Breast epithelium (tissue), 4 donors: ENCODE measurements around the gene ZNF783. TPM values are rescaled to one million over a fixed set of nuclear protein-coding genes. Genes with fewer than 3 reads are reported as not detected.
A peak's percentile ranks its signal among the peaks of the same experiment; 100 is the strongest.
"Not testable (repeated sequence)": the region's sequence is repeated elsewhere in the genome, so short reads cannot be mapped to it uniquely, and the experiment has no call there.

Source experiments
- DNase-seq, 2 donors: peaks; one replicate each; pipeline ENCODE4 v3.0.0-alpha.2; 2019; ENCODE audit warnings: low spot score in 2 of 2
- H3K27ac ChIP-seq, 2 donors: fragments of 200-600 bp; sonication (generic) in 1 of 2; one replicate each; pipeline ENCODE4 v1.5.1; 2016 to 2019; ENCODE audit warnings: mild to moderate bottlenecking in 1 of 2
- H3K27me3 ChIP-seq, 2 donors: fragments of 200-600 bp; sonication (generic) in 1 of 2; one replicate each; pipeline versions ENCODE4 v1.5.1 to v1.6.0; 2017 to 2019; ENCODE audit warnings: control low read depth in 1 of 2, mild to moderate bottlenecking in 1 of 2
- H3K36me3 ChIP-seq: fragments of 200-600 bp; one replicate; pipeline ENCODE4 v1.5.1; 2019
- H3K4me1 ChIP-seq, 2 donors: fragments of 200-600 bp; sonication (generic); one replicate each; pipeline ENCODE4 v1.5.1; 2016 to 2019; ENCODE audit warnings: control low read depth in 1 of 2
- H3K4me3 ChIP-seq, 3 donors: fragments of 200-600 bp; sonication (generic); 1 replicate in 2 of 3; 2 replicates in 1 of 3; pipeline ENCODE4 v1.5.1; 2016 to 2019; ENCODE audit warnings: mild to moderate bottlenecking in 3 of 3, moderate library complexity in 2 of 3
- H3K9me3 ChIP-seq, 2 donors: fragments of 200-600 bp; sonication (generic) in 1 of 2; one replicate each; pipeline ENCODE4 v1.5.1; 2016 to 2019; ENCODE audit warnings: control low read depth in 1 of 2
- POLR2A ChIP-seq: fragments of 450-650 bp; IDR thresholded peaks from one replicate; pipeline ENCODE4 v1.6.1; 2016; ENCODE audit warnings: antibody characterized with exemption, mild to moderate bottlenecking, moderate library complexity
- POLR2AphosphoS5 ChIP-seq, 3 donors: sonication (generic); formaldehyde crosslinking; IDR thresholded peaks; one replicate each; pipeline ENCODE4 v1.6.1; 2017; ENCODE audit warnings: antibody characterized with exemption in 3 of 3
- intact Hi-C: fragments of 100-400 bp; cut with DNase I; formaldehyde crosslinking; loops from one replicate; pipeline ENCODE4 v1.15.1; 2023; ENCODE audit warnings: low total_unique reads
- total RNA-seq, 3 donors: library from RNA; depleted of rRNA; stranded (reverse); fragments of >200 nt; gene quantifications; one replicate each; pipeline ENCODE4 v1.1.0, GENCODE V29; 2016
- TF ChIP-seq, protein P1 (sequence below), 3 donors: fragments of 450-650 bp; IDR thresholded peaks; one replicate each; pipeline ENCODE4 v1.5.1; 2016 to 2017; ENCODE audit warnings: antibody characterized with exemption in 3 of 3, mild to moderate bottlenecking in 3 of 3, moderate library complexity in 3 of 3

The ZNF783 gene
- total RNA-seq, 3 donors from 2014 or later = 13.6 to 23.9 (median 17.6) TPM

DNA sequence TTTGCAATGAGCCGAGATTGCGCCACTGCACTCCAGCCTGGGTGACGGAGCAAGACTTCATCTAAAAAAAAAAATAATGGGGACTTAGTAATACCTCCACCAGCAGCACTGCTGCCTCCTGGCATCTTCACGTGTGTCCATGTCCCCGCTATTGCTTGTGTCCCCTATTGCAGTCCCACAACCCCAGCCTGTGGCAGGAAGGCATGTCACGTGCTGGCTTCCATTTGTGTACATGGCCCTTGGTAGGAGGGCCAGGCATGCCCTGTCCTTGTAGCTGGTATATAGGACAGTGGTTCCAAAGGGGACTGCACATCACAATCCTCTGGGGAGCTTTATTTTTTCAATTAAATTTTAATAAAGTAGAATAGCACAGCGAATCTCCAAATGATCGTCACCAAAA, 5.7 kb downstream of the ZNF783 start:
- H3K27me3 ChIP-seq = no peaks in the 10 kb centered on the region
- no peak for DNase-seq
- no peak overlapping the region for H3K4me3 ChIP-seq
- H3K4me1 ChIP-seq = no peaks in the 10 kb centered on the region
- H3K27ac ChIP-seq = no peak overlapping the region
- H3K9me3 ChIP-seq = no peaks in the 10 kb centered on the region
- intact Hi-C loops = loop anchor here (5.0 kb wide), 1 partner anchor 345 kb away; no protein-coding TSS in a partner anchor
- TF ChIP-seq POLR2A (no peak), POLR2AphosphoS5 (IDR thresholded peaks at IDR 0.05) (no peak)
- TF ChIP-seq, protein P1, sequence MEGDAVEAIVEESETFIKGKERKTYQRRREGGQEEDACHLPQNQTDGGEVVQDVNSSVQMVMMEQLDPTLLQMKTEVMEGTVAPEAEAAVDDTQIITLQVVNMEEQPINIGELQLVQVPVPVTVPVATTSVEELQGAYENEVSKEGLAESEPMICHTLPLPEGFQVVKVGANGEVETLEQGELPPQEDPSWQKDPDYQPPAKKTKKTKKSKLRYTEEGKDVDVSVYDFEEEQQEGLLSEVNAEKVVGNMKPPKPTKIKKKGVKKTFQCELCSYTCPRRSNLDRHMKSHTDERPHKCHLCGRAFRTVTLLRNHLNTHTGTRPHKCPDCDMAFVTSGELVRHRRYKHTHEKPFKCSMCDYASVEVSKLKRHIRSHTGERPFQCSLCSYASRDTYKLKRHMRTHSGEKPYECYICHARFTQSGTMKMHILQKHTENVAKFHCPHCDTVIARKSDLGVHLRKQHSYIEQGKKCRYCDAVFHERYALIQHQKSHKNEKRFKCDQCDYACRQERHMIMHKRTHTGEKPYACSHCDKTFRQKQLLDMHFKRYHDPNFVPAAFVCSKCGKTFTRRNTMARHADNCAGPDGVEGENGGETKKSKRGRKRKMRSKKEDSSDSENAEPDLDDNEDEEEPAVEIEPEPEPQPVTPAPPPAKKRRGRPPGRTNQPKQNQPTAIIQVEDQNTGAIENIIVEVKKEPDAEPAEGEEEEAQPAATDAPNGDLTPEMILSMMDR (IDR thresholded peaks at IDR 0.05) = no peak
- H3K36me3 ChIP-seq = peaks cover 7% of the 10 kb centered on the region

DNA sequence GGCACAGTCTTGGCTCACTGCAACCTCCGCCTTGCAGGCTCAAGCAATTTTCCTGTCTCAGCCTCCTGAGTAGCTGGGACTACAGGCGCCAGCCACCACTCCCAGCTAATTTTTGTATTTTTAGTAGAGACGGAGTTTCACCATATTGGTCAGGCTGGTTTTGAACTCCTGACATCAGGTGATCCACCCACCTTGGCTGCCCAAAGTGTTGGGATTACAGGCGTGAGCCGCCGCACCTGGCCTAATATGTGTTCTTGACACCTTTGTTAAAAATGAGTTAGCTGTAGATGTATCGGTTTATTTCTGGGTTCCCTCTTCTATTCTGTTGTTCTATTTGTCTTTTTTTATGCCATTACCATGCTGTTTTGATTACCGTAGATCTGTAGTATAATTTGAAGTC, 12.4 kb downstream of the ZNF783 start:
- peak in 1 of 2 donors; percentile 10 for DNase-seq
- H3K4me3 ChIP-seq, H3K27ac ChIP-seq, H3K4me1 ChIP-seq, H3K9me3 ChIP-seq, H3K36me3 ChIP-seq, intact Hi-C loops, H3K27me3 ChIP-seq: not testable (repeated sequence)

DNA sequence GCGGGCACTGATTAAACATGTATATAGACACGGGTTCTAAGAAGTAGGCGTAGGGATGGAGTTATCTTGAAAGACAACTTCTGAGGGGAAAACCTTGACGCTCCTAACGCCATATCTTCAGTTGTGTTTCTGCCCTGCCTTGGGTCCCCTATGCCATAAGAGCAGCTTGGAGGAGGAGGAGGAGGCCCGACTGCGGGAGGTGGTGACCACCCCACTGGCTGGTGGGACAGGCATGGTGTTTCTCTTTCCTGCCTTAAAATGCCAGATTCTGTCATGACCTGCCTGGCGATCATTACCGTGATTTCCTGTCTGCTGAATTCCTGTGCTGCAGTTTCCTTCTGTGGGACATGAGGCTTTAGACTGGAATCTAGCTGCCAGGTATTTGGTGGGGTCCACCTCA, 15.9 kb downstream of the ZNF783 start:
- H3K36me3 ChIP-seq = peaks cover 5% of the 10 kb centered on the region
- DNase-seq = peak in 1 of 2 donors; percentile 17
- TF ChIP-seq, protein P1 (IDR thresholded peaks at IDR 0.05) = no peak
- TF ChIP-seq POLR2A (no peak), POLR2AphosphoS5 (IDR thresholded peaks at IDR 0.05) (no peak)
- H3K9me3 ChIP-seq = no peaks in the 10 kb centered on the region
- intact Hi-C loops = no loop called here
- H3K27ac ChIP-seq = no peak overlapping the region
- H3K4me1 ChIP-seq = no peaks in the 10 kb centered on the region
- H3K27me3 ChIP-seq = no peaks in the 10 kb centered on the region
- no peak overlapping the region for H3K4me3 ChIP-seq

DNA sequence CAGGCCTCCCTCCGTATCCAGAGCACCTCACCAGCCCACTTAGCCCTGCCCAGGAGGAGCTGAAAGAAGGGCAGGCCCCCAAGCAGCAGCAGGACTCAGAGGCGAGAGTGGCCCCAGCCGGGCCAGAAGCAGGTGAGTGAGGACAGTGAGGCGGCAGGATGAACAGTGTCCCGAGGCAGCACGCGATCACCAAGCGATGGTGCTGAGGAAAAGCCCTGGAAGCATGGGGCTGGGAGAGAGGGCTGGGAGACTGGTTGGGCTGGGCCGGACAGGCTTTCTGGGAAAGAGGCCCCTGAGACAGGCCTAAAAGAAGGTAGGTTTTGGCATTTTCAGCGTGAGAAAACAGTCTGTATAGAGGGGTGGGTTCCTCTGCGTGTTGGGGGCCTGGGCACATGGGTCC, 16.4 kb downstream of the ZNF783 start:
- peaks cover 5% of the 10 kb centered on the region for H3K36me3 ChIP-seq
- no peaks in the 10 kb centered on the region for H3K9me3 ChIP-seq
- peak in 1 of 2 donors; percentile 33 for DNase-seq
- H3K4me1 ChIP-seq = no peaks in the 10 kb centered on the region
- H3K27me3 ChIP-seq = no peaks in the 10 kb centered on the region
- intact Hi-C loops = no loop called here
- TF ChIP-seq, protein P1 (IDR thresholded peaks at IDR 0.05) = no peak
- TF ChIP-seq POLR2AphosphoS5 (IDR thresholded peaks at IDR 0.05) (no peak), POLR2A (no peak)
- no peak overlapping the region for H3K4me3 ChIP-seq
- no peak overlapping the region for H3K27ac ChIP-seq

DNA sequence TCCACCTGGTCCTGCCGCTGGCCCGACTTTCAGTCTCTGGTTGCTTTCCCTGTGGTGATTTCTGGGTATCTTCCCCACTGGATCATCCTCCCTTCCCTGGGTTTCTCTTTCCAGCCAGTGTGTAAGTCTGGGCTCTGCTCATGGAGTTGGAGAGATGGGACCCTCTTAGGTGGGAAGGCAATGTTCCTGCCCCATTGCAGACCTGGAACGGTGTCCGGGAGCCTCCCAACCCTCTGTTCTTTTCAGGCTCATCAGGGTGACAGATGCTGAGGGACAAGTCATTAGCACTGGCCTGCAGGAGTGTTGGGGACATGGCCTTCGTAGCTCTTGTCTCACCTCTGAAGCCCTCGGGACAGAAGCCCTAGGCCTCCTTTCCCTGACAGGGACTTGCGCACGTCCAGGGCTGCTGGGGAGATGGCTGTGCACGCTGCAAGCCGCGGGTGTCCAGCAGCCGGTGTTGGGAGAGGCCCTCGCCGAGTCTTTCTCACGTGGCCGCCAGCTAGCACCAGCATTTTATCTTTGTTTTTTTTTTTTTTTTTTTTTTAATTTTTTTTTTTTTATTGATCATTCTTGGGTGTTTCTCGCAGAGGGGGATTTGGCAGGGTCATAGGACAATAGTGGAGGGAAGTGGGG, 17.2 kb downstream of the ZNF783 start:
- TF ChIP-seq, protein P1 (IDR thresholded peaks at IDR 0.05) = no peak
- TF ChIP-seq POLR2A = no peak
- TF ChIP-seq POLR2AphosphoS5 (IDR thresholded peaks at IDR 0.05) = no peak
- DNase-seq = peak in 1 of 2 donors; percentile 39
- H3K27me3 ChIP-seq = no peaks in the 10 kb centered on the region

More for the DNA sequence above, 17.2 kb downstream of the ZNF783 start:
- Histone ChIP-seq H3K4me3 (no peak overlapping the region), H3K27ac (no peak overlapping the region), H3K36me3 (peaks cover 5% of the 10 kb centered on the region), H3K4me1 (no peaks in the 10 kb centered on the region), H3K9me3 (no peaks in the 10 kb centered on the region)
- intact Hi-C loops = no loop called here
